ENCODE measurements around the gene LTB.

- TF ChIP-seq CTCF (IDR thresholded peaks at IDR 0.05) (no peak), POLR2A (IDR thresholded peaks at IDR 0.05) (no peak)
Observed at GRCh38 chr6:31558631-31559500, 23.4 kb downstream of the LTB start.

All from thyroid gland (tissue), 4 donors.